ENCODE measurements around the gene MCM10.
A peak's percentile ranks its signal among the peaks of the same experiment; 100 is the strongest.

The MCM10 gene

GRCh38 chr10:13167568-13167967 lies 6.2 kb downstream of the MCM10 start:
- DNase-seq = no peak

DNA sequence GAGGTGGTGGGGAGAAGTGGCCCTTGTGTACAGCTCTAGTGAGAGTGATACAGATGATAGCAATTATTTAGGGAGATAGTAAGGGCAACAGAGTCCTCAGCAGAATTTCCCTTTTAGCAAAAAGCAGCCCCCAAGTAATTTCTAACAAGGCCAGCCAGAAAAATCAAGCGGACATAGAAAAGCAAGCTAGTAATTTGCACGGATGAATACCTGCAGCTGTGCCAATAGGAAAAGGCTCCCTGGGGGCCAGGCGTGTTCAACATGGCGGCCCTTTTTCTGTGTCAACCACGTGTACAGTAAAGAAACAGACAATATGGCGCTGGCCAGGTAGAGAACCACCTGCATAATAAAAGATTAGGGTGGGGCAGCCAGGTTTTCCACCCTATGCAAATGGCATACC lies 7.4 kb downstream of the MCM10 start:
- DNase-seq = no peak

- DNase-seq = no peak
Measured at GRCh38 chr10:13173616-13174015, 12.3 kb downstream of the MCM10 start.

DNA sequence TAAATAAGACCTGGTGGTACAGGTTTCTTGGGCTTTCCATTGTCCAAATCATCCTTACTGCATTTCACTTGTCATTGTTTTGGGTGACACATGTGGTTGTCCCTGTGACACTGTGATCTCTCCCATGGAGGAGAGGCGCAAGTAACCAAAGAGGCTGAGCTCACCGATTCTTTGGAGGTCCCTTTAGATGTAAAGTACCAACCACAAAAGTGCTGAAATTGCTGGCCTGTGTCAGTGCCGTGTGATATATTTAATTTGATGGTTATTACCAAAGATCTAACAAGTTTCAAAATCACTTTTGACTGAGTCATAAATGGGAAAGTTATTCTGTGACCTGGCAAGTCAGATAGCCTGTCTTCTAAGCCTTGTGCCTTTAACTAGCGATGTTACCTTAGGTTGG lies 19.4 kb downstream of the MCM10 start:
- peak in 1 of 5 experiments; percentile 72 for DNase-seq

GRCh38 chr10:13182424-13182823 lies 21.1 kb downstream of the MCM10 start:
- no peak for DNase-seq

DNA sequence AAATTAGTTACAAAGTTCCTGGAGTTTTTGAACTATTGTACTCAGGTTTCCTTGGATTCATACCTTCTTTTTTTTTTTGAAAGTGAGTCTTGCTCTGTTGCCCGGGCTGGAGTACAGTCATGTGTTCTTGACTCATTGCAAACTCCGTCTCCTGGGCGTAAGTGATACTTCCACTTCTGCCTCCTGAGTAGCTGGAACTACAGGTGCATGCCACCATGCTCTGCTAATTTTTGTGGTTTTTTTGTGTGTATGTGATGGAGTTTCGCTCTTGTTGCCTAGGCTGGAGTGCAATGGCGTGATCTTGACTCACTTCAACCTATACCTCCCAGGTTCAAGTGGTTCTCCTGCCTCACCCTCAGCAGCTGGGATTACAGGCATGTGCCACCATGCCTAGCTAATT lies 22.3 kb downstream of the MCM10 start:
- no peak for DNase-seq

DNA sequence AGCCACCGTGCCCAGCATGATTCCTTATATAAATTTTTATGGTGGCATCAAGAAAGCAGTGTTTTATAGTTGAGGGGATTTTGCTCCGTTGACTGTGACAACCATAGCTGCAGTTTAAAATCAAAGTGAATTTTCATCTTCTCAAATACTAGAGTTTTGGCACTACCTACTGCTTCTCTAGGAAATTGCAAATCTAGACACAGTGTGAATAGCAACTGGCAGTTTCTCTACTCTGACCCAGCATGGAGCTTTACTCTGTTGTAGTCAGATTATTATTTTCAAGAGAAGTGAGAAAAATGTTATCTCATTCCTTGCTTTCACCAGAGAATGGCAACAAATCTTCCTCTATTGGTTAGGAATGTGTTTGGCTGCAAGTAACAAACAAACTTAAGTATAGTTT lies 22.9 kb downstream of the MCM10 start:
- DNase-seq = no peak

GRCh38 chr10:13184730-13185514 lies 23.6 kb downstream of the MCM10 start:
- no peak for DNase-seq

DNA sequence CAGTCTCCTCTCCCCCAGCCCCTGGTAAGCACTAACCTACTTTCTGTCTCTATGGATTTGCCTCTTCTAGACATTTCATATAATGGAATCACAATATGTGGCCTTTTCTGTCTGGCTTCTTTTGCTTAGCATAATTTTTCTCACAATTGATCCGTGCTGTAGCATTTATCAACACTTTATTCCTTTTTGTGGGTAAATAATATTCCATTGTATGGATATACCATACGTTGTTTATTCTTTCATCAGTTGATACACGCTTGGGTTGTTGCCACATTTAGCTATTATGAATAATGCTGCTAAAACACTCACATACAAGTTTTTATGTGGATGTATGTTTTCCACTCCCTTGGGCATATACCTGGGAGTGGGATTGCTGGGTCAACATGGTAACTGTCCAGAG lies 25.8 kb downstream of the MCM10 start:
- DNase-seq = no peak

DNA sequence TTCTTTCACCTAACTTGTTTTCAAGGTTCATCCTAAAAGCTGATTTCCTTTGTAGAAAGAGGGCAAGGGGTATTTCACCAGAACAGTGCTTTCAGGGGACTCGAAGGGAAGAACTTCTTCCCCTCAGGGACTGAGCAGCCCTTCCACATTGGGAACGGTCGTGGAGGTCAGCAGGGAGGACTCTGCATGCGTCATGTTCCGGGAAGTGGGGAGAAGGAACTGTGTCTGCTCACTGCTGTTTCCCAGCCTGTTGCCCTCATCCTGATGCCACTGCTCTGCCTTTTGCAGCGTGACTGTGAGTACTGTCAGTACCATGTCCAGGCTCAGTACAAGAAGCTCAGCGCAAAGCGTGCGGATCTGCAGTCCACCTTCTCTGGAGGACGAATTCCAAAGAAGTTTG lies 27.2 kb downstream of the MCM10 start:
- no peak for DNase-seq

GRCh38 chr10:13189961-13190360 lies 28.6 kb downstream of the MCM10 start:
- no peak for DNase-seq

DNA sequence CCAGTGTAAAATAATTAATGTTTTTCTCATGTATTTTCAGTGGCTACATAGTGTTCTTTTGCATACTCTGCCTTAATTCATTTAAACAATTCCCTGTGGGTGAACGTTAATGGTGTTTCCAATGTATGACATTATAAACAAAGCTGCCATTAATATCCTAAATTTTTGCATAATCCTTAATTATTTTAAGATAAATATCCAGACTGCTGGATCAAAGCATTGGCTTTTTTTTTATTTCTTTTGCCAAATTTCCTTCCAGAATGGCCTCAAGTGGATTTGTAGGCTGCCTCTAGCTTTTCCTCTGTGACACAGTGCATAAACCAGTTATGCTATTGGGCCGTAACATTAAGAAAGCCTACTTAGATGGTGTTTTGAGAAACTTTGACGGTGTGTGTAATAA lies 29.5 kb downstream of the MCM10 start:
- DNase-seq = no peak

DNA sequence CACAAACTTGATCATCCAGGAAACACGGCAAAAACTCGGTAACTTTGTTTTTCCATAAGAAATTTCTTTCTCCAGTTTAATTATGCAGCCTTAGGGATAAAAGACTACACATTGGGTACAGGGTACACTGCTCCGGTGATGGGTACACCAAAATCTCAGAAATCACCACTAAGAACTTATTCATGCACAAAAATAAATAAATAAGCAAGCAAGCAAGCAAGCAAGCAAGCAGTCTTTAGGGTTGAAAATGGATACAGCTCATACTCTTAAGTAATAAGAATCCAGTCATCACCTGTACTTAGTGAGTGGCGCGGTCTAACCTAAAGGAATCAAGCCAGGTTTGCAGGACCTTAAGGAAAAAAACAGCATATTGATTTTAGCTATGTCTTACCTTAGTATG lies 30.0 kb downstream of the MCM10 start:
- DNase-seq = no peak

DNA sequence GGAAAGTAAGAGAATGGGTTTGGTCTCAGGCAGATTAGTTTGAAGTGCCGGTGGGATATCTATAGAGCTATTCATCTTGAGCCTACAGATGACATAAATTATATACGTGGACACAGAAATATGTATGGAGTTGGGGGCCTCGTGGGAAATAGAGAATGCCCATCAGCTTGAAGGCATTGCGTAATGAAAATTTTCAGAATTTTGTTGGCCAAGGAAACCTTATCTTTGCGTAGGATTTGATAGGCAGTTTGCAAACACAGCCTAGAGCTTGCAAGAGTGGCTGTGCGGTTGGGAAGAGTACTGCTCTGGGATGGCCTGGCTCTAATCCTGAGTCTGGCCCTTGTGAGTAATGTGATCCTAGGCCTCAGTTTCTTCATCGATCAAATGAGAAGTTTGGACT lies 32.3 kb downstream of the MCM10 start:
- no peak for DNase-seq

DNA sequence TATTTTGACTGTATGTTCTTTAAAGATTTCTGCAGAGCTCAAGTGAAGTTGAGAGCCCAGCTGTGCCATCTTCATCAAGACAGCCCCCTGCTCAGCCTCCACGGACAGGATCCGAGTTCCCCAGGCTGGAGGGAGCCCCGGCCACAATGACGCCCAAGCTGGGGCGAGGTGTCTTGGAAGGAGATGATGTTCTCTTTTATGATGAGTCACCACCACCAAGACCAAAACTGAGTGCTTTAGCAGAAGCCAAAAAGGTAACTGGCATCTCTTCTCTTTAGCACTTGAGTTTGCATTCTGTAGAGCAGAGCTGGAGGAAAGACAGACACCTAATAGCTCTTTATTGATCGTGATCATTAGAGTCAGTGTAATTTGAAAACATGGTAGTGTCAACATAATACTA lies 33.7 kb downstream of the MCM10 start:
- DNase-seq = no peak

- peak in 1 of 5 experiments; percentile 43 for DNase-seq
Measured at GRCh38 chr10:13201132-13201531, 39.8 kb downstream of the MCM10 start.

- no peak for DNase-seq
Measured at GRCh38 chr10:13206091-13206490, 44.7 kb downstream of the MCM10 start.

DNA sequence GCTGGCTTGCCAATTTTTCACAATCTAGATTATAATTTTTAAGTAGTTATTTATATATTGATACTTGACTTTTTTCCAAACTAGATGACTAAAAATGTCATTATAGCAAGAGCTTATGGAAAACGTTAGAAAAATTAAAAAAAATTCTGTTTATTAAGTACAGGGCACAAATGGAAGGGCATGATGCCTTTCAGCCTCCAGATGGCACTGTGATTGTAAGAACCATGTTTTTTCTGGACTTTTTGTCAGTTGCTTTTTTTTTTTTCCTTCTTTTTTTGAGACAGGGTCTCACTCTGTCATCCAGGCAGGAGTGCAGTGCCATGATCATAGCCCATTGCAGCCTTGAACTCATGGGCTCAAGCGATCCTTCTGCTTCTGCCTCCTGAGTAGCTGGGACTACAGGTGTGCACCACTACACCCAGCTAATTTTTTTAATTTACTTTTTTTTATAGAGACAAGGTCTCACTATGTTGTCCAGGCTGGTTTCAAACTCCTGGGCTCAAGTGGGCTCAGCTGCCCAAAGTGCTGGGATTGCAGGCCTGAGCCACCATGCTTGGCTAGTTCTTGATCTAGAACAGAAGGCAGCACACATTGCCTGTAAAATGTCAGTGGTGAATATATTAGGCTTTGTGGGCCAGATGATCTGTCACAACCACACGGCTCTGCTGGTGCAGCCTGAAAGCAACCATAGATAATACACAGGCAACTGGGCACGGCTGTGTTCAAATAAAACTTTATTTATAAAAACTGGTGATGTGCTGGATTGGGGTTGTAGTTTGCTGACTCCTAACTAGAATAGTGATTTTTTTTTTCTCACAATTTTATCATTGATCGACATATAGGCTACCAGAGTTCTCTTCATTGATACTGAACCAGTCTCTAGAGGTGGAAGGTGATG lies 45.4 kb downstream of the MCM10 start:
- peak in 1 of 5 experiments; percentile 55 for DNase-seq

DNA sequence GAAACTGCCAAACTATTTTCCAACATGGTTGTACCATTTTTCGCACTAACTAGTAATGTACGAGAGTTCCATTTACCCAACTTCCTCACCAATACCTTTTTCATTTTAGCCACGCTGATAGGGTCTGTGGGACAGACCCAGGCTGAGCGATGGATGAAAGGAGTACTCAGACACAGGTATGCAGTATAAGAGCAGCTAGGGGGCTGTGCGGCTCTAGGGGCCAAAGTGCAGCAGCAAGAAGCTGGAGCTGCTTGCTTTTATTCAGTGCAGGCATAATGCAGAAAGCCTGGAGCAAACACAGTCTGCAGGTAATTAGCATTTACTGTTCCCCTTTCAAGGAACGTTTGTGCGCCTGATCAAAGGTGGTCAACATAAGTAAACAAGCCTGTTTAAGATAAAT lies 51.8 kb downstream of the MCM10 start:
- no peak for DNase-seq

DNA sequence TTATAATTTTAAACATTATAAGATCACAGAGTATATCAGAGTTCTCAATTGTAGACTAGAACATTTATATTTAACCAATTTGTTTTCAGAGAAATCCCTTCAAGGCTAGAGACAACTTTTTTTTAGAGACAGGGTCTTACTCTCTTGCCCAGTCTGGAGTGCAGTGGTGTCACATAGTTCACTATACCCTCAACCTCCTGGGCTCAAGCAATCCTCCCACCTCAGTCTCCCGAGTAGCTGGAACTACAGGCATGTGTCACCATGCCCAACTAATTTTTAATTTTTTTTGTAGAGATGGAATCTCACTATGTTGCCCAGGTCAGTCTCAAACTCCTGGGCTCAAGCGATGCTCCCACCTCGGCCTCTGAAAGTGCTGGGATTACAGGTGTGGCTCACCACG lies 57.5 kb downstream of the MCM10 start:
- DNase-seq = no peak

- DNase-seq = peak in 1 of 5 experiments; percentile 61
Measured at GRCh38 chr10:13219685-13220670, 58.6 kb downstream of the MCM10 start.

GRCh38 chr10:13221572-13221971 lies 60.2 kb downstream of the MCM10 start:
- no peak for DNase-seq

GRCh38 chr10:13222151-13222550 lies 60.8 kb downstream of the MCM10 start:
- DNase-seq = no peak
